ENCODE data around the gene CDH13.

DNA sequence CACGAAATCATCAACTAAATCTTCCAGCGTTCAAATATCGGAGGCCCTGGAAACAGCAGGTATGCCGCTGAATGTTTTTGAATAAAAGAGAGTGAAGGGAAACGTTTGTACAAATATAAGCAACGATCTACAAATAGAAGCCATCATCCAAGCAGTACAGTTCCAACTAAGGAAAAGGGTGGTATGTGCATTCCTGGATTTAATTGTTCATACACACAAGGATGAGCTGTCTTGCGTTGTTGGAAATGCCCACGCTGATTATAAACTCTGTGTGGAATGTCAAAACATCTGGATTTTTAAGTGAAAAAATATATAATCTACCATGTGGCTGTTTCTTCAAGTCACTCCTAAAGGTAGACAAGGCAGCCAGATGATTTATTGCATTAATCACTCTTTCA lies 989.2 kb downstream of the CDH13 start:
- TF ChIP-seq POLR2AphosphoS5 (IDR thresholded peaks at IDR 0.05; ENCODE audit: low read depth, low read length) = no peak
- TF ChIP-seq, protein P1, sequence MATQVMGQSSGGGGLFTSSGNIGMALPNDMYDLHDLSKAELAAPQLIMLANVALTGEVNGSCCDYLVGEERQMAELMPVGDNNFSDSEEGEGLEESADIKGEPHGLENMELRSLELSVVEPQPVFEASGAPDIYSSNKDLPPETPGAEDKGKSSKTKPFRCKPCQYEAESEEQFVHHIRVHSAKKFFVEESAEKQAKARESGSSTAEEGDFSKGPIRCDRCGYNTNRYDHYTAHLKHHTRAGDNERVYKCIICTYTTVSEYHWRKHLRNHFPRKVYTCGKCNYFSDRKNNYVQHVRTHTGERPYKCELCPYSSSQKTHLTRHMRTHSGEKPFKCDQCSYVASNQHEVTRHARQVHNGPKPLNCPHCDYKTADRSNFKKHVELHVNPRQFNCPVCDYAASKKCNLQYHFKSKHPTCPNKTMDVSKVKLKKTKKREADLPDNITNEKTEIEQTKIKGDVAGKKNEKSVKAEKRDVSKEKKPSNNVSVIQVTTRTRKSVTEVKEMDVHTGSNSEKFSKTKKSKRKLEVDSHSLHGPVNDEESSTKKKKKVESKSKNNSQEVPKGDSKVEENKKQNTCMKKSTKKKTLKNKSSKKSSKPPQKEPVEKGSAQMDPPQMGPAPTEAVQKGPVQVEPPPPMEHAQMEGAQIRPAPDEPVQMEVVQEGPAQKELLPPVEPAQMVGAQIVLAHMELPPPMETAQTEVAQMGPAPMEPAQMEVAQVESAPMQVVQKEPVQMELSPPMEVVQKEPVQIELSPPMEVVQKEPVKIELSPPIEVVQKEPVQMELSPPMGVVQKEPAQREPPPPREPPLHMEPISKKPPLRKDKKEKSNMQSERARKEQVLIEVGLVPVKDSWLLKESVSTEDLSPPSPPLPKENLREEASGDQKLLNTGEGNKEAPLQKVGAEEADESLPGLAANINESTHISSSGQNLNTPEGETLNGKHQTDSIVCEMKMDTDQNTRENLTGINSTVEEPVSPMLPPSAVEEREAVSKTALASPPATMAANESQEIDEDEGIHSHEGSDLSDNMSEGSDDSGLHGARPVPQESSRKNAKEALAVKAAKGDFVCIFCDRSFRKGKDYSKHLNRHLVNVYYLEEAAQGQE (IDR thresholded peaks at IDR 0.05; ENCODE audit: insufficient read depth in 1 of 2, low read depth in 2 of 2, low read length in 2 of 2) = no peak
- TF ChIP-seq TAF1 (IDR thresholded peaks at IDR 0.05; ENCODE audit: borderline replicate concordance, insufficient read depth, low read length) = no peak
